DOHH2 (cell line): ENCODE measurements around the gene PGP.

ENCODE experiments used
- H3F3A ChIP-seq: fragments of 200-600 bp; sonication (generic), shearing (Covaris generic); 2 replicates; pipeline ENCODE4 v1.6.0; 2016; ENCODE audit warnings: antibody characterized with exemption, mild to moderate bottlenecking; ENCODE audit not compliant: control insufficient read depth, insufficient read depth
- H3K27ac ChIP-seq: fragments of 200-600 bp; sonication (generic); 2 replicates; pipeline ENCODE4 v1.5.1; 2014; ENCODE audit warnings: low read depth, mild to moderate bottlenecking, low read length, moderate library complexity
- H3K27me3 ChIP-seq: fragments of 200-600 bp; sonication (generic); 2 replicates; pipeline ENCODE4 v1.6.1; 2014; ENCODE audit warnings: mild to moderate bottlenecking, low read length, mixed read lengths; ENCODE audit not compliant: control insufficient read depth
- H3K36me3 ChIP-seq: fragments of 200-600 bp; sonication (generic); 2 replicates; pipeline ENCODE4 v1.6.1; 2014; ENCODE audit warnings: mild to moderate bottlenecking, low read length, moderate library complexity, mixed read lengths; ENCODE audit not compliant: control insufficient read depth
- H3K4me1 ChIP-seq: fragments of 200-600 bp; sonication (generic); 2 replicates; pipeline ENCODE4 v1.6.1; 2014; ENCODE audit warnings: mild to moderate bottlenecking, low read length, mixed read lengths; ENCODE audit not compliant: control insufficient read depth
- H3K4me2 ChIP-seq: fragments of 200-600 bp; sonication (generic); 2 replicates; pipeline ENCODE4 v1.6.0; 2014; ENCODE audit warnings: mild to moderate bottlenecking, low read length, moderate library complexity
- H3K4me3 ChIP-seq: fragments of 200-600 bp; sonication (generic); 2 replicates; pipeline ENCODE4 v1.5.1; 2014; ENCODE audit warnings: mild to moderate bottlenecking, low read length, mixed read lengths
- H3K79me2 ChIP-seq: fragments of 200-600 bp; sonication (generic); 2 replicates; pipeline ENCODE4 v1.6.1; 2014; ENCODE audit warnings: mild to moderate bottlenecking, low read length, mixed read lengths; ENCODE audit not compliant: control insufficient read depth
- H3K9me2 ChIP-seq: fragments of 200-600 bp; sonication (generic); replicated peaks from 2 replicates; pipeline ENCODE4 v1.6.1; 2014; ENCODE audit warnings: mild to moderate bottlenecking, low read length, mixed read lengths; ENCODE audit not compliant: control insufficient read depth
- H3K9me3 ChIP-seq: fragments of 200-600 bp; sonication (generic); 2 replicates; pipeline ENCODE4 v1.6.1; 2014; ENCODE audit warnings: antibody characterized with exemption, low read length, mixed read lengths; ENCODE audit not compliant: control insufficient read depth, insufficient read depth
- H4K20me1 ChIP-seq: fragments of 200-600 bp; sonication (generic); 2 replicates; pipeline ENCODE4 v1.6.0; 2014; ENCODE audit warnings: low read depth, mild to moderate bottlenecking, antibody characterized with exemption, low read length, moderate library complexity; ENCODE audit not compliant: control insufficient read depth, insufficient read depth
- CTCF ChIP-seq: fragments of 200-600 bp; sonication (generic); IDR thresholded peaks from one replicate; pipeline ENCODE4 v1.5.1; 2014; ENCODE audit warnings: antibody characterized with exemption, mild to moderate bottlenecking, low read depth, low read length; ENCODE audit not compliant: poor library complexity, severe bottlenecking
- EZH2phosphoT487 ChIP-seq: fragments of 200-600 bp; sonication (generic); IDR thresholded peaks from 2 replicates; pipeline ENCODE4 v1.6.1; 2017; ENCODE audit warnings: borderline replicate concordance, mild to moderate bottlenecking, antibody characterized with exemption, low read length, moderate library complexity, mixed read lengths

The PGP gene

GRCh38 chr16:2252806-2253148, 38.1 kb upstream of the PGP start:
- Histone ChIP-seq H3F3A (peaks cover 39% of the 10 kb centered on the region), H4K20me1 (0 out of 2 replicates have a peak, but pooled peaks cover 8% of the 10 kb centered on the region), H3K79me2 (peaks cover 42% of the 10 kb centered on the region), H3K27me3 (no peaks in the 10 kb centered on the region), H3K9me2 (no peaks in the 10 kb centered on the region), H3K9me3 (no peaks in the 10 kb centered on the region), H3K36me3 (peaks cover 66% of the 10 kb centered on the region), H3K4me2 (no peak overlapping the region), H3K4me3 (no peak overlapping the region), H3K27ac (peak overlapping the region; percentile 68), H3K4me1 (peaks cover 27% of the 10 kb centered on the region)
- TF ChIP-seq CTCF (no peak), EZH2phosphoT487 (no peak)

GRCh38 chr16:2251296-2252111, 36.9 kb upstream of the PGP start, which contains the start of gene ECI1:
TSS of gene ECI1 (minus strand) at chr16:2251587. CDS start at chr16:2251566, 21 bp downstream.
- peaks cover 31% of the 10 kb centered on the region for H3K79me2 ChIP-seq
- H3K27ac ChIP-seq, result peak within 1 kb of the TSS; percentile 68
- peaks cover 56% of the 10 kb centered on the region for H3K36me3 ChIP-seq

GRCh38 chr16:2250652-2251295, 36.1 kb upstream of the PGP start:
- peaks cover 30% of the 10 kb centered on the region for H3F3A ChIP-seq
- H4K20me1 ChIP-seq, result 0 out of 2 replicates have a peak, but pooled peaks cover 3% of the 10 kb centered on the region
- H3K27ac ChIP-seq, result peak overlapping the region; percentile 68
- no peaks in the 10 kb centered on the region for H3K9me3 ChIP-seq
- peak overlapping the region; percentile 95 for H3K4me3 ChIP-seq
- peaks cover 27% of the 10 kb centered on the region for H3K4me1 ChIP-seq
- TF ChIP-seq CTCF, result no peak
- TF ChIP-seq EZH2phosphoT487, result no peak
- peaks cover 31% of the 10 kb centered on the region for H3K79me2 ChIP-seq
- H3K4me2 ChIP-seq, result peak overlapping the region; percentile 95
- H3K36me3 ChIP-seq, result peaks cover 56% of the 10 kb centered on the region
- H3K27me3 ChIP-seq, result no peaks in the 10 kb centered on the region
- no peaks in the 10 kb centered on the region for H3K9me2 ChIP-seq

More at GRCh38 chr16:2251296-2252111, 36.9 kb upstream of the PGP start, which contains the start of gene ECI1:
- H4K20me1 ChIP-seq, result 0 out of 2 replicates have a peak, but pooled peaks cover 3% of the 10 kb centered on the region
- peak; percentile 59 for TF ChIP-seq CTCF
- no peak for TF ChIP-seq EZH2phosphoT487
- H3K4me1 ChIP-seq, result peaks cover 27% of the 10 kb centered on the region
- H3K4me2 ChIP-seq, result peak within 1 kb of the TSS; percentile 95
- H3K4me3 ChIP-seq, result peak within 1 kb of the TSS; percentile 95
- no peaks in the 10 kb centered on the region for H3K9me3 ChIP-seq
- H3K27me3 ChIP-seq, result no peaks in the 10 kb centered on the region
- H3K9me2 ChIP-seq, result no peaks in the 10 kb centered on the region
- H3F3A ChIP-seq, result peaks cover 36% of the 10 kb centered on the region
